WI38 (cell line): ENCODE measurements around the gene FAM171A1.

Experiments used
- H3K4me3 ChIP-seq: 2 replicates; pipeline ENCODE4 v1.5.1; 2011; ENCODE audit warnings: low read depth, mild to moderate bottlenecking, control low read depth, low read length
- CTCF ChIP-seq: IDR thresholded peaks from 2 replicates; pipeline ENCODE4 v1.5.1; 2012; ENCODE audit warnings: low read depth, mild to moderate bottlenecking, control low read depth, low read length

The FAM171A1 gene

GRCh38 chr10:15196021-15196834, 174.9 kb downstream of the FAM171A1 start:
- no peak for TF ChIP-seq CTCF
- H3K4me3 ChIP-seq, result no peak overlapping the region

DNA sequence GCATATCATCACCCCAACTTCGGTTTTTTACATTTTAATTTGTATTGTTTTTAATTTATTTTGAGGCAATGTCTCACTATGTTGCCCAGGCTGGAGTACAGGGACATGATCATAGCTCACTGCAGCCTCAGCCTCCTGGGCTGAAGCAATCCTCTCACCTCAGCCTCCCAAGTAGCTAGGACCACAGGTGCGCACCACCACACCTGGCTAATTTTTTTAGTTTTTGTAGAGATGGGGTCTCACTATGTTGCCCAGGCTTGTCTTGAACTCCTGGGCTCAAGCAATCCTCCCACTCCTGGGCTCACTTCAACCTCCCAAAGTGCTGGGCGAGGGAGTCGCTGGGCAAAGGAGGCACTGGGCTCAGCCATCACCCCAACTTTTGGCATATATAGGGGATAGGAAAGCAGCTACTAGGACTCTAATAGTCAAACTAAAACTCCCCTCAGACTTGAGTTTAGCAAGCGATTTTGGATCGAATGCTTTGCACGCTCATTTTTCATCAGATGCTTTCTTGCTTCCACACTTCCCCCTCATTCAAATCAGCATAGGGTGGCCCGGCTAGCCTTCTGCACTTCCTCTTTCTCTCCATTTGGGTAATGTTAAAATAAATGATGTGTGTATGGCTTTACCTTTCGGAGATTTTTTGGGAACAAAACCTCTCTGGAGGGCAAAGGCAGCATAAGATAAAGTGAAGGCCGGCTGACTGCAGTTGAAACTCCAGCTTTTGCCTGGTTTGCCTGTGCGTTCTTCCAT, 181.8 kb downstream of the FAM171A1 start:
- no peak overlapping the region for H3K4me3 ChIP-seq
- no peak for TF ChIP-seq CTCF

DNA sequence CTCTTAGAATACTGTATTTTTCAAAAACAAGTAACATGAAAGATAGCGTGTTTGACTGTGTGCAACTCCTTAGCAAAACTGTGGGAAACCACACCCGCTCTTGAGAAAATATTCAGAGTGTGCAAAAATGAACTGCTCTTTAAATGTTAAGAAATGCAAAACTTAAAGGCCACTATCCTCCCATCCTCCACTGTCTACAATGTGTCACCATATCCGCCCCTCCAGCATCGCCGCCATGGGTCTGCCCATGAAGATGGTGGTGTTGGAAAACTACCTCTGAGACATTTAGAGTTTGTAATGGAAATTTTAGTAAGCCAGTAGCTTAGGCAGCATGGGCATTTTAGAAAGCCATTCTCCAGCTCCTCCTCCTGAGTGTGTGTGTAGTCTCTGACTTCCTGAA, 182.5 kb downstream of the FAM171A1 start:
- no peak overlapping the region for H3K4me3 ChIP-seq
- no peak for TF ChIP-seq CTCF

DNA sequence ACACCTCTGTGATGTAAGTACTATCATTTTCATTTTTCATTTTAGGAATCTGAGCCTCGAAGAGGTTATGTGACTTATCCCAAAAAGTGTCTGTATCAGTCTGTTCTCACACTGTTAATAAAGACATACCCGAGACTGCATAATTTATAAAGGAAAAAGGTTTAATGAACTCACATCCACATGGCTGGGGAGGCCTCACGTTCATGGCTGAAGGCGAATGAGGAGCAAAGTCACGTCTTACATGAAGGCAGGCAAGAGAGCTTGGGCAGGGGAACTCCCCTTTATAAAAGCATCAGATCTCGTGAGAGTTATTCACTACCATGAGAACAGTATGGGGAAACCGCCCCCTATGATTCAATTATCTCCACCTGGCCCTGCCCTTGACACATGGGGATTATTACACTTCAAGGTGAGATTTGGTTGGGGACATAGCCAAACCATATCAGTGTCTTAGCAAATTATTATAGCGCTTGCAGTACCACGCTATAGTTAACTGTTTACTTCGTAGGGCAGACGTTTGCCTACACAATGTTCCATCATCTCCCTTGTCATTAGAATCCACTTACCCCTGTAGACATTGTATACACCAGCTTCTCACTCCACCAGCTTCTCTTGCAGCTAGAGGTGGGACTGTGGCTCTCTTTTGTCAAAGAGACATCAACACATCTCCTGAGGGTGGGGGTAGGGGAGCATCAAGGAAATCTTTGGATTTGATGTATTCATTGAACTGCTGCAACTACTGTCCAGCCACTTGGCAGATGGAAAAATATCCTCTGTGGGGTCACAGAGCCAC, 187.2 kb downstream of the FAM171A1 start:
- TF ChIP-seq CTCF, result no peak
- no peak overlapping the region for H3K4me3 ChIP-seq

DNA sequence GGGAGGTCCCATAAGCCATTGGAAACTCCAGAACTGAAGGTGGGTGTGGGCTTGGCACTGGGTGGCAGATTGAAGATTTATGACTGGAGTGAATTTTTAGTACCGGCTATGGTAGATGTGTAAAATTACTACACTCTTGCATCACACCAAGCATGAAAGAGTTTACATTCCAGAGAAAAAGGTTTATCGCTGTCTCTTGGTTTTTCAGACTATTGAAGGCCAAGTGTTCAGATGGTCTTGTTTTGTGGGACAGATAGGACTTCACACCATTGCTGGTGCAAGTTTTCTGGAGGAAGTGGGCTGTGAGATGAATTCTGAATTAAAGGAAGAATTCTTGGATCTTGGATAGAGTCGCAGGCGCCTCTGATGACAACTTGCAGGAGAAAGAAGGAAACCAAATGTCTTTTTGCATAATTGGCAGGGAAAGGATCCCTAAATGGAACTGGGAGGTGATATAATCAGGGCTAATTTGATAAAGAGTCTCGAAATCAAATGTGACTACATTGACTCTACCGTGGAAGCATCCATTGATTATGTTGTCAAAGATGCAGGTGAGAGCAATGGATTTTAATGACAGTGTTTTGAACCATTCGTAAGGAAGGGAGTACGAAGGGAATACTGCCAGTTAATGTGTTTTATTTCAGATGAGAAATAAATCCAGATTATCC, 188.4 kb downstream of the FAM171A1 start:
- H3K4me3 ChIP-seq, result no peak overlapping the region
- TF ChIP-seq CTCF, result no peak

DNA sequence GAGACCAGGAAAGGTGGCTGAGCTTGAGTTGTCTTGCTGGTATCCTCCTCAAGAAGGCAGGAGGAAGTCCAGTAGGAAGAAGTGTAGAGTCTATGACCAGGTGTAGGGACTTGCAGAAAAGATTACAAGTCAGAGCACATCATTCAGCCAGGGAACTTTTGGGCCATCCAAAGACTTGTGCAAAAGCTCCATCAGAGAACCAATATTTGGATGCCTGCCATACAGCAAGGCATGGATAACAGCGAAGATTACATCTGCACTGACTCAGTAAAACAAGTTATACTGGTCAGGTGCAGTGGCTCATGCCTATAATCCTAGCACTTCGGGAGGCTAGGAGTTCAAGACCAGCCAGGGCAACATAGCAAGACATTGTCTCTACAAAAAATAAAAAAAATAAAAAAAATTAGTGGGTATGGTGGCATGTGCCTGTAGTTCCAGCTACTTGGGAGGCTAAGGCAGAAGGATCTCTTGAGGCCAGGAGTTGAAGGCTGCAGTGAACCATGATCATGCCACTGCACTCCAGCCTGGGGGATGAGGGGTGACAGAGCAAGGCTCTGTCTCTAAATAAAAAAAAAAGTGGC, 189.4 kb downstream of the FAM171A1 start:
- TF ChIP-seq CTCF, result no peak
- no peak overlapping the region for H3K4me3 ChIP-seq
